AG20443 (cell line): ENCODE data around the gene HDX.
"Not testable (repeated sequence)": the region's sequence is repeated elsewhere in the genome, so short reads cannot be mapped to it uniquely, and the experiment has no call there.

ENCODE experiments used
- DNase-seq: peaks from one replicate; pipeline ENCODE4 v3.0.0; 2012; ENCODE audit warnings: low spot score, mixed read lengths

The HDX gene, protein sequence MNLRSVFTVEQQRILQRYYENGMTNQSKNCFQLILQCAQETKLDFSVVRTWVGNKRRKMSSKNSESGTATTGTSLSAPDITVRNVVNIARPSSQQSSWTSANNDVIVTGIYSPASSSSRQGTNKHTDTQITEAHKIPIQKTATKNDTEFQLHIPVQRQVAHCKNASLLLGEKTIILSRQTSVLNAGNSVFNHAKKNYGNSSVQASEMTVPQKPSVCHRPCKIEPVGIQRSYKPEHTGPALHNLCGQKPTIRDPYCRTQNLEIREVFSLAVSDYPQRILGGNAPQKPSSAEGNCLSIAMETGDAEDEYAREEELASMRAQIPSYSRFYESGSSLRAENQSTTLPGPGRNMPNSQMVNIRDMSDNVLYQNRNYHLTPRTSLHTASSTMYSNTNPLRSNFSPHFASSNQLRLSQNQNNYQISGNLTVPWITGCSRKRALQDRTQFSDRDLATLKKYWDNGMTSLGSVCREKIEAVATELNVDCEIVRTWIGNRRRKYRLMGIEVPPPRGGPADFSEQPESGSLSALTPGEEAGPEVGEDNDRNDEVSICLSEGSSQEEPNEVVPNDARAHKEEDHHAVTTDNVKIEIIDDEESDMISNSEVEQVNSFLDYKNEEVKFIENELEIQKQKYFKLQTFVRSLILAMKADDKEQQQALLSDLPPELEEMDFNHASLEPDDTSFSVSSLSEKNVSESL

GRCh38 chrX:84501798-84502628 lies at the start of gene HDX:
HDX (minus strand) TSS chrX:84502453; CDS start chrX:84475397, 27,056 bp downstream.
- DNase-seq: peak; percentile 89

- not testable (repeated sequence) for DNase-seq
These were observed 39.1 kb upstream of the HDX start for GRCh38 chrX:84541315-84541714.

GRCh38 chrX:84537627-84538026 lies 35.4 kb upstream of the HDX start:
- DNase-seq: not testable (repeated sequence)

GRCh38 chrX:84488426-84488825 lies 13.8 kb downstream of the HDX start:
- no peak for DNase-seq

GRCh38 chrX:84487365-84488353 lies 14.6 kb downstream of the HDX start:
- no peak for DNase-seq

GRCh38 chrX:84479086-84479485 lies 23.2 kb downstream of the HDX start:
- no peak for DNase-seq

GRCh38 chrX:84477114-84477513 lies 25.1 kb downstream of the HDX start:
- no peak for DNase-seq

DNA sequence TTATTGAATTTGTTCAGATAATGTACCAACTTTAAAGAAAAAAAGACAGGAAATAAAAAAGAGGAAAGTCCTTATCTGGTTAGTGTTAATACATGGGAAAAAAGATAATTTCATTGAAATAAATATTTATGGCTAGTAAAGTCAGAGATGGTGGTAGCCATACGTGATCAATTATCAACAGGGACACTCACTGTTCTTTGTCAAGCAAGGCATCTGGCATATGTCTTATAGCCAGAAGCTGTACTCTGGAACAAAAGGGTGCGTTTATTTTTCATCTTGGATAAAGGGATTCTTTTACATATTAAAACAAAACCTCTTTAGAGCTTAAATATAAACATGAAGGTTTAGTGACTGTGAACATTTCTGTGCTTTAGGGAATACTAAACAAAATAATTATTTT lies 26.7 kb downstream of the HDX start:
- no peak for DNase-seq

GRCh38 chrX:84475101-84475500 lies 27.2 kb downstream of the HDX start:
- no peak for DNase-seq

GRCh38 chrX:84469226-84469625 lies 33.0 kb downstream of the HDX start:
- DNase-seq: no peak

GRCh38 chrX:84467898-84468297 lies 34.4 kb downstream of the HDX start:
- DNase-seq: no peak

- no peak for DNase-seq
These were observed 48.7 kb downstream of the HDX start for GRCh38 chrX:84453351-84454246.

DNA sequence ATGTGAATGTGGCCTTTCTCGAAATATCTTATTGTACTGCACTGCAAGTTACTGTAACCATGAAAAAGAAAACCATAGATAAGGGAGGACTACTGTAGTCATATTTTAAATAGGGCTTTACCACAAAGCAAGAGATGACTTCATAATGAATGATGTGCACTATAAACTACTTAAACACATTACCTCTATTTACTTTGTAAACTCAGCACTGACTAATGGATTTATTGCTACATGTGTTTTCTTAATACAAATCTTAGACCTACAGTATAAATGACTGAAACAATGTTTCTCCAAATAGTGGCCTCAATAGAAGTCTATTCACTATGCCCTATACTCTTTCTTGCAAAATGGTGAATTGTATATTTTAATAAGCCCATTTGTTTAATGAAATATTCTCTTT lies 61.1 kb downstream of the HDX start:
- no peak for DNase-seq

- no peak for DNase-seq
These were observed 87.1 kb downstream of the HDX start for GRCh38 chrX:84415140-84415539.

- no peak for DNase-seq
These were observed 138.6 kb downstream of the HDX start for GRCh38 chrX:84363663-84364062.

DNA sequence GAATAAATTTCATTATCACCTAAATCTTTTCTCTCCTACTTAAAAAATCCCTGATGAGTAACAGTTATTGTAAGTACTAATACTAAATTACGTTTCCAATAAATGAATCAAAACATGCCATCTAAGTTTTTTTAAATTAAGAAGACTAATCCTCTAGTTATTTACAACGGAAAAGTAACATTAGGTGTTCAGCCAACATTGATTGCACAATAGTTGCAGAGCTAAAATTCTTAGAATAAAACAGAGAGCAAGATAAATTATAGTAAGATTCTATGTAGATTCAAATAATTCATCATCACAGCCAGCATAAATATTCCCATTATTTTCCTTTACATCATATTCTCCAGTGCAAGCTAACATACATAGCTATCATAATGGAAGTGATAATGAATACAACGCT lies 139.2 kb downstream of the HDX start:
- no peak for DNase-seq

DNA sequence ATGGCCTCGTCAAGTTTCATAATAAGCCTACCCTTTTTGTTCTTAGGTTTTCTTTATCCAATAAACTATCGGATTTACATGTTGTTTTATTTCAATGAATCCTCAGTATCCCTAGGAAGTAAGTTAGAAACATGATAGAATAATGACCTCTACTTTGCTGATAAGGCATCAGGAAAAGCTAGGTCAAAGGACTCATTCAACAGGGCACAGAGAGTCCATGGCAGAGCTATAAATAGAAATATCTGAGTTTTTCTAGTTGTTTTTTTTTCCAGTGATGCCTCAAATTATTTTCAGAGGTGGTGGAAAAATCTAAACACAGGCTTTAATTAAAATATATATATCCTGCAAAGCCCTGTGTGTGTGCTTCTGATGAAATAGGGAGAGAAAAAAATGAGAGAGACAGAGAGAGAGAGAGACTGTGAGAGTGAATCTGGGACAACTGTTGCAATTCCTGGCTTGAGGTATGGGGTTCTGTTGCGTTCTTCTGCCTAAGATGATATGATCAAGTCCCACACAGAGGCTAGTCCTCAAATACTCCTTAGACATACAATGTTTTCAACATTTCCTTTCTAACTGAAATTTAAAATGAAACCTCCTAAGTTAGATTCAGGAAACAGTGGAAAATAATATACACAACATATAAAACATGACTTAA lies 139.9 kb downstream of the HDX start:
- DNase-seq: peak; percentile 6

- DNase-seq: no peak
These were observed 144.0 kb downstream of the HDX start for GRCh38 chrX:84358271-84358670.

DNA sequence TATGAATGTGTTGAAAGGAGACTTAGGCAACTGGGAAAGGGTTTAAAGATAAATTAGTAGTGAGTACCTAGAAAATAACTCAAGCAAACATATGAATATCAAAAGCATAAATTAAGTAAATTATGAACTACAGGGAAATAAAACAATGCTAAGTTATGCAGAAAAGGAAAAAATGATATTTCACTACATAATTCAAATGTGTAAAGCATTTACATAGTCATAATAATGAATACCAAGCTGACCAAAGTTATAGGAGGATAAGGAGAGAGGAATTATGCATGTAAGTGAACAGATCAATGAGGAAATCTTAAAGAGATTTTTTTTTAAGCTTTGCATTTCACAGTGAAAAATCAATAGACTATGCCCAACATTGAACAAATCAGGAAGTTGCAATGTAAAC lies 145.0 kb downstream of the HDX start:
- DNase-seq: no peak

GRCh38 chrX:84340968-84341367 lies 161.3 kb downstream of the HDX start:
- DNase-seq: peak; percentile 12
